ENCODE results near the gene MYH1.

- TF ChIP-seq CTCF (IDR thresholded peaks at IDR 0.05; ENCODE audit: low read depth, low read length, missing input control) (no peak), MAX (IDR thresholded peaks at IDR 0.05) (no peak), RAD21 (IDR thresholded peaks at IDR 0.05) (no peak), EGR1 (IDR thresholded peaks at IDR 0.05; ENCODE audit: low read depth in 2 of 2) (no peak), YY1 (IDR thresholded peaks at IDR 0.05) (no peak), SP1 (IDR thresholded peaks at IDR 0.05) (no peak), JUND (IDR thresholded peaks at IDR 0.05) (no peak), REST (IDR thresholded peaks at IDR 0.05) (no peak), TAF1 (conservative IDR thresholded peaks at IDR 0.05) (no peak), GABPA (IDR thresholded peaks at IDR 0.05 in 1 of 2, conservative IDR thresholded peaks at IDR 0.05 in 1 of 2) (no peak)
Measured at GRCh38 chr17:10527419-10527818, 9.1 kb upstream of the MYH1 start.

Data from liver (tissue), 3 donors.